ENCODE results near the gene PTPRO. TPM values are rescaled to one million over a fixed set of nuclear protein-coding genes. Genes with fewer than 3 reads are reported as not detected.

Gene PTPRO
- total RNA-seq, 1 donor from 2014 or later, result 1.6 TPM

DNA sequence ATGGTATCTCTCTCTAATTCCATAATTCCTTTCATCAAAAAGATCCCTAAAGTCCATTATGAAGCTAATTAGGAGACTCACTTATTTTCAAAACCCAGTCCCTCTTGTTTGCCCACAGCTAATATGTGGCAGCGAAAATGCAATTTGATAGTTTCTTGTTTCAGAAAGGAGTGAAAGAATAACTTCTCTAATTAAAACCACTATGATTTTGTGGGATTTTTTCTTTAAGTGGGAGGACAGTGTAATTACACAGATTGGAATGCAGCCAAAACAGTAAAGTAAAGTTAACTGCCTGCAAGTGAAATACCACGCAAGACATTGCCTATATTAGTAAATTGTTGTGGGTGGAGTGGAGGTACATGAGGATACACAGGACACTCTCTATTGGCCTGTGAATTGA lies 50.0 kb downstream of the PTPRO start:
- no peak overlapping the region for H3K27ac Mint-ChIP-seq
- H3K4me3 Mint-ChIP-seq, result no peak overlapping the region
- no peaks in the 10 kb centered on the region for H3K9me3 Mint-ChIP-seq
- no peaks in the 10 kb centered on the region for H3K36me3 Mint-ChIP-seq (ENCODE audit: low read depth)
- intact Hi-C loops (cut with micrococcal nuclease), result no loop called here
- H3K27me3 Mint-ChIP-seq, result no peaks in the 10 kb centered on the region
- no peak for DNase-seq
- H3K4me1 Mint-ChIP-seq, result no peaks in the 10 kb centered on the region

GRCh38 chr12:15387772-15388171 lies 65.5 kb downstream of the PTPRO start:
- no peak overlapping the region for H3K27ac Mint-ChIP-seq
- H3K27me3 Mint-ChIP-seq, result peaks cover 2% of the 10 kb centered on the region
- no peaks in the 10 kb centered on the region for H3K4me1 Mint-ChIP-seq
- H3K4me3 Mint-ChIP-seq, result no peak overlapping the region
- no peak for DNase-seq
- intact Hi-C loops (cut with micrococcal nuclease), result no loop called here
- no peaks in the 10 kb centered on the region for H3K36me3 Mint-ChIP-seq (ENCODE audit: low read depth)
- no peaks in the 10 kb centered on the region for H3K9me3 Mint-ChIP-seq

DNA sequence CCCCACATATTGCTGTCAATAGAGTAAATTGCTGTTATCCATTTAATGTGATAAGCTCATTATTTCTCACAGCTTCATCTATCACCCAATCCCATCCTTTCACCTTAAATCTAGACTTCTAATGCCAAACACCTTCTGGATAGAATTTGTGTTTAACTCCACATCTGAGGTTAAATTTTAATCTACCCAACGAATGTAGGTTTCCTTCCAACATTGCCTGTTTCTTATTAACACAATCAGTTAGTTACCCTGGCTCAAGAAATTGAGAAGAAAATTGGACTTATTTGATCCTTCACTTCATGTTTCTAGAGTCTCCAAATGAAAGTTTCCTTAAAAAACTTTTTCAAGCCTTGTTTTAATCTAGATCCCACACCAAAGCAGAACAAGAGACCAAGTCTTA lies 67.3 kb downstream of the PTPRO start:
- Mint-ChIP-seq H3K9me3 (no peaks in the 10 kb centered on the region), H3K36me3 (ENCODE audit: low read depth) (no peaks in the 10 kb centered on the region), H3K4me3 (no peak overlapping the region), H3K27ac (no peak overlapping the region), H3K27me3 (peaks cover 2% of the 10 kb centered on the region), H3K4me1 (no peaks in the 10 kb centered on the region)
- intact Hi-C loops (cut with micrococcal nuclease), result no loop called here
- no peak for DNase-seq

DNA sequence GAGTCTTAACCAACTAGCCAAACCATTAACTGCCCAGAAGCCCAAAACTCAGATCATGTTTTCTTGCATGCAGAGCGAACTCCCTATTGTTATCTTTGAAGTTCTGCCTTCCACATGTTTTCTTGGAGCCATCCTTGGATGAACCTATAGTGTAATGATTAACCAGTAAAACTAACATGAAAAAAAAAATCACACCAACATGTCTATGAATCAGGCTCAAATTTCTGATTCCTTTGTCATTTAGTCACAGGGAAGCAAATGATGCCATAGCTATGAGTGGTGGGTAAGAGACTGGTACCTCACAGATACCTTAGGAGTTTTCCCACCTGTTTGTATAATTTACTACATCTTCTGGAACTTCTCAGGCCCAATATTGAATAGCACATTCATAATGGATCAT lies 70.7 kb downstream of the PTPRO start:
- no peaks in the 10 kb centered on the region for H3K9me3 Mint-ChIP-seq

GRCh38 chr12:15393995-15394394 lies 71.7 kb downstream of the PTPRO start:
- no peaks in the 10 kb centered on the region for H3K27me3 Mint-ChIP-seq
- no peaks in the 10 kb centered on the region for H3K4me1 Mint-ChIP-seq
- intact Hi-C loops (cut with micrococcal nuclease), result no loop called here
- no peak for DNase-seq
- no peaks in the 10 kb centered on the region for H3K36me3 Mint-ChIP-seq (ENCODE audit: low read depth)
- no peak overlapping the region for H3K4me3 Mint-ChIP-seq
- H3K27ac Mint-ChIP-seq, result no peak overlapping the region
- H3K9me3 Mint-ChIP-seq, result no peaks in the 10 kb centered on the region

More for the DNA sequence above, 70.7 kb downstream of the PTPRO start:
- no peaks in the 10 kb centered on the region for H3K36me3 Mint-ChIP-seq (ENCODE audit: low read depth)
- intact Hi-C loops (cut with micrococcal nuclease), result no loop called here
- no peaks in the 10 kb centered on the region for H3K27me3 Mint-ChIP-seq
- H3K4me3 Mint-ChIP-seq, result no peak overlapping the region
- no peak for DNase-seq
- H3K4me1 Mint-ChIP-seq, result no peaks in the 10 kb centered on the region
- H3K27ac Mint-ChIP-seq, result no peak overlapping the region

DNA sequence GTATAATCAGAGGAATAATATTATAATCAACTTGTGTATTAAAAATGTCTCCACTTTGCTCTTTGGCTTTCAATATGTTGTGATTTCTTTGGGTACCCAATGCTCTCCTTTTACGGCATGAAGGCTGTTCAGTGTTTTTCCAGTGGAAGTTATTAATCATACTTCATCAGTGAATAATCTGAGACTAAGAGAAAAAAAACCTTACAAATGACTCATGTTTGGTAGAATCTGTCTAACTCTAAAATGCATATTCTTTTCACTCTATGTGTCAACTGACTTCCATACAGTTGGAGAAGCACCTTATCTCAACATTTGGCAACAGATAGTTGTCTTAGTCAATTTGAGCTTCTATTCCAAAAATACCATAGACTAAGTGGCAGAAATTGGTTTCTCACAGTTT lies 82.2 kb downstream of the PTPRO start:
- Mint-ChIP-seq H3K36me3 (ENCODE audit: low read depth) (no peaks in the 10 kb centered on the region), H3K27ac (no peak overlapping the region), H3K9me3 (no peaks in the 10 kb centered on the region), H3K27me3 (no peaks in the 10 kb centered on the region), H3K4me3 (no peak overlapping the region), H3K4me1 (no peaks in the 10 kb centered on the region)
- DNase-seq, result no peak
- intact Hi-C loops (cut with micrococcal nuclease), result no loop called here

- no peaks in the 10 kb centered on the region for H3K4me1 Mint-ChIP-seq
- no peak overlapping the region for H3K27ac Mint-ChIP-seq
- intact Hi-C loops (cut with micrococcal nuclease), result no loop called here
- H3K27me3 Mint-ChIP-seq, result no peaks in the 10 kb centered on the region
- no peaks in the 10 kb centered on the region for H3K9me3 Mint-ChIP-seq
- no peaks in the 10 kb centered on the region for H3K36me3 Mint-ChIP-seq (ENCODE audit: low read depth)
- DNase-seq, result no peak
- no peak overlapping the region for H3K4me3 Mint-ChIP-seq
Observed at GRCh38 chr12:15405606-15406005, 83.3 kb downstream of the PTPRO start.

DNA sequence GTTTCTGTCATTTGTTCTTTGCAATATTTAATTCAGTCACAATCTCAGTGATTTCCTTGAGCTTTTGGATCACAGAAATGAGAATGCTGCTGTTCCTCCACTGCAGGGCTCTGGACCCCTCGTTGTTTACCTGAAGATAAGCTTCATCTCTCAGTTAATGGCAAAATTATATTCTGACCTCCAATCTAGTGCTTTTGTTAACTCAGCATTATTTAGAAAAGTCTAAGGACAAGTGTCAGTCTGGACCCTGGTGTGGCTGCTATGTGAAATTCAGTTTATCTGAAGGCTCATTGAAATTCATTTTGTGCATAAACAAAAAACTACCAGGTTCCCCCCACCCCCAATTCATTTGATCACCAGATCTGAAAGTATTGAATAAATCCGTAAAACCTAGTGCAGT lies 84.7 kb downstream of the PTPRO start:
- H3K4me1 Mint-ChIP-seq, result no peaks in the 10 kb centered on the region
- no peaks in the 10 kb centered on the region for H3K9me3 Mint-ChIP-seq
- no peak for DNase-seq
- H3K27me3 Mint-ChIP-seq, result no peaks in the 10 kb centered on the region
- no peak overlapping the region for H3K27ac Mint-ChIP-seq
- H3K36me3 Mint-ChIP-seq (ENCODE audit: low read depth), result no peaks in the 10 kb centered on the region
- H3K4me3 Mint-ChIP-seq, result no peak overlapping the region
- intact Hi-C loops (cut with micrococcal nuclease), result no loop called here

DNA sequence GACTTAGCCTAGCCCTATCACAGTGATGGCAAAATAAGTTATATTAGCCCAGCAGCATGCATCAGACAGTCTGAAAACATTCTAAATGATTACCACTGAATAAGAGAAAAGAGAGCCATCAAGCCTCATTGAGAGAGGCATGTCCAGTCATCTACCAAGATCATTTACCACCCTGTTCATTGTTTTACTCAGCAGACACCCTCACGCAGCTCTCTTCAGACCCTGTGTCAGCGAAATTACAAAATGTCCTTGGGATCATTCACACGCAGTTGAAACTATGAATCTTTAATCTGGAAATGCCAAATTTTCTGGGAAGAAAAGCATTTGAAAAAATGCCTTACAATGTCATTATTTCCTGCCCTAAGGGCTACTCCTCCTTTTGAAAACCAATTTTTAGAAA lies 89.5 kb downstream of the PTPRO start:
- Mint-ChIP-seq H3K4me3 (no peak overlapping the region), H3K27ac (no peak overlapping the region), H3K4me1 (no peaks in the 10 kb centered on the region), H3K9me3 (no peaks in the 10 kb centered on the region), H3K36me3 (ENCODE audit: low read depth) (no peaks in the 10 kb centered on the region), H3K27me3 (peaks cover 4% of the 10 kb centered on the region)
- DNase-seq, result no peak
- intact Hi-C loops (cut with micrococcal nuclease), result no loop called here

- peaks cover 10% of the 10 kb centered on the region for H3K27me3 Mint-ChIP-seq
Observed at GRCh38 chr12:15417691-15418090, 95.4 kb downstream of the PTPRO start.

GRCh38 chr12:15423629-15424028 lies 101.3 kb downstream of the PTPRO start:
- no peaks in the 10 kb centered on the region for H3K9me3 Mint-ChIP-seq
- no peak overlapping the region for H3K4me3 Mint-ChIP-seq
- peaks cover 12% of the 10 kb centered on the region for H3K27me3 Mint-ChIP-seq
- no peaks in the 10 kb centered on the region for H3K4me1 Mint-ChIP-seq
- intact Hi-C loops (cut with micrococcal nuclease), result no loop called here
- DNase-seq, result no peak
- H3K36me3 Mint-ChIP-seq (ENCODE audit: low read depth), result no peaks in the 10 kb centered on the region
- no peak overlapping the region for H3K27ac Mint-ChIP-seq

More at GRCh38 chr12:15417691-15418090, 95.4 kb downstream of the PTPRO start:
- H3K4me1 Mint-ChIP-seq, result no peaks in the 10 kb centered on the region
- H3K4me3 Mint-ChIP-seq, result no peak overlapping the region
- intact Hi-C loops (cut with micrococcal nuclease), result no loop called here
- H3K27ac Mint-ChIP-seq, result no peak overlapping the region
- H3K36me3 Mint-ChIP-seq (ENCODE audit: low read depth), result no peaks in the 10 kb centered on the region
- no peak for DNase-seq
- H3K9me3 Mint-ChIP-seq, result no peaks in the 10 kb centered on the region

DNA sequence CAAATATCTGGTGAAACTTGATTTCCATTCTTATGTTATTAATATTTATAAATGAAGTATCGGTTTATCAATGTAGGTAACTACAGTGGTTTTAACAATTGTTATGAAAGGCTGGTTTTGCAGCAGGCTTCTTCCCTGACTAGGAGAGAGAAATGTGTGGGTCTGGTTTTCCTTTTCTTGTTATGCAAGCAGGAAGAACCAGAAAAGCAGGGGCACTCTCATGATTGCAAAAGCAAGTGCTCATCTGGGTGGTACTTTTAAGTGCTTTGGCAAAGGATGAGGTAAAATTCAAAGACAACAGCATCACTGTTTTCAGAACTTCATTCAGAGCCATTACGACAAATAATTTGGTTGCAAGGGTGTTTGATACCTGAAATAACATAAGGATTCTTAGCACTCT lies 105.6 kb downstream of the PTPRO start:
- H3K36me3 Mint-ChIP-seq (ENCODE audit: low read depth), result no peaks in the 10 kb centered on the region
- H3K4me3 Mint-ChIP-seq, result no peak overlapping the region
- DNase-seq, result no peak
- H3K27me3 Mint-ChIP-seq, result peaks cover 12% of the 10 kb centered on the region
- H3K4me1 Mint-ChIP-seq, result no peaks in the 10 kb centered on the region
- H3K27ac Mint-ChIP-seq, result no peak overlapping the region
- intact Hi-C loops (cut with micrococcal nuclease), result no loop called here
- no peaks in the 10 kb centered on the region for H3K9me3 Mint-ChIP-seq

DNA sequence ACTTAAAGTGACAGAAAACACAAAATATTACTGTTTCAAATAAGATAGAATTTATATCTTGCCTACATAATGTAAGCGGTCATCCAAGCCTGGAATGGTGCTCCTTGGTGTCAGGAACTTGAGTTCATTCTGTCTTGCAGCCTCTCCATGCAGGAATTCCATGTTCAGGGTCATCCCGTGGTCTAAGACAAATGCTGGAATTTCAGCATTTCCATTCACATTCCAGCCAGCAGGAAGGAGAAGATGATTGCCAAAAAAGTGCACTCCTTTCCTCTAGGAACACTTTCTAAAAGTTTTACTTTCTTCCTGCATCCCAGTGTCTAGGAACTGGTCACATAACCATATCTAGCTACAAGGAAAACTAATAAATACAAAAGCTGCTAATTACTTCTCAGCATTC lies 106.3 kb downstream of the PTPRO start:
- intact Hi-C loops (cut with micrococcal nuclease), result no loop called here
- H3K4me1 Mint-ChIP-seq, result no peaks in the 10 kb centered on the region
- H3K27ac Mint-ChIP-seq, result no peak overlapping the region
- no peak overlapping the region for H3K4me3 Mint-ChIP-seq
- DNase-seq, result no peak
- no peaks in the 10 kb centered on the region for H3K9me3 Mint-ChIP-seq
- H3K36me3 Mint-ChIP-seq (ENCODE audit: low read depth), result no peaks in the 10 kb centered on the region
- peaks cover 11% of the 10 kb centered on the region for H3K27me3 Mint-ChIP-seq

DNA sequence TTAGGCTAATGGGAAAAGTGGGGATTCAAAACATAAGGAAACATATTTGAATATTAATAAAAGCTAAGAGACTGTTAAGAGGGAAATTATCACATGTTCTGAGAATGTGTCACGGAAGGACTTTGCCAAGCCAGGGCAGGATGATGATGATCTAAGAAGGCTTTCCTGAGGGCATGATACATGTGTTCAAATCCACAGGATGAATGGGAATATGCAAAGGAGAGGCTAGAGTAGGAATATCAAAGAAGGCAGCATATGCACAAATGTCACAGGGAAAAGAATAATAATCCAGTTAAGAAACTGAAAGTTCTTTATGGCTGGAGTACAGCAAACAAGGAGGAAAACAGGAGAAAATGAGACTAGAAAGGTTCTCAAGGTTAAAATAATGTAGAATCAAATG lies 107.0 kb downstream of the PTPRO start:
- no peaks in the 10 kb centered on the region for H3K4me1 Mint-ChIP-seq
- H3K36me3 Mint-ChIP-seq (ENCODE audit: low read depth), result no peaks in the 10 kb centered on the region
- DNase-seq, result no peak
- H3K27me3 Mint-ChIP-seq, result peaks cover 9% of the 10 kb centered on the region
- H3K9me3 Mint-ChIP-seq, result no peaks in the 10 kb centered on the region
- intact Hi-C loops (cut with micrococcal nuclease), result no loop called here
- no peak overlapping the region for H3K27ac Mint-ChIP-seq
- H3K4me3 Mint-ChIP-seq, result no peak overlapping the region

- intact Hi-C loops (cut with micrococcal nuclease), result no loop called here
- no peak for DNase-seq
- H3K9me3 Mint-ChIP-seq, result no peaks in the 10 kb centered on the region
- no peaks in the 10 kb centered on the region for H3K36me3 Mint-ChIP-seq (ENCODE audit: low read depth)
- H3K4me3 Mint-ChIP-seq, result no peak overlapping the region
- H3K27me3 Mint-ChIP-seq, result no peaks in the 10 kb centered on the region
- H3K4me1 Mint-ChIP-seq, result no peaks in the 10 kb centered on the region
- no peak overlapping the region for H3K27ac Mint-ChIP-seq
Observed at GRCh38 chr12:15435597-15435996, 113.3 kb downstream of the PTPRO start.

Data from activated CD4-positive, alpha-beta T cell treated with anti-CD3 and anti-CD28 coated beads, Interleukin-2, amount 10 ng/mL, durations not matched to agents 24 days and 14 days (primary cell).